ENCODE results near the gene SHISA6.

SHISA6 gene

DNA sequence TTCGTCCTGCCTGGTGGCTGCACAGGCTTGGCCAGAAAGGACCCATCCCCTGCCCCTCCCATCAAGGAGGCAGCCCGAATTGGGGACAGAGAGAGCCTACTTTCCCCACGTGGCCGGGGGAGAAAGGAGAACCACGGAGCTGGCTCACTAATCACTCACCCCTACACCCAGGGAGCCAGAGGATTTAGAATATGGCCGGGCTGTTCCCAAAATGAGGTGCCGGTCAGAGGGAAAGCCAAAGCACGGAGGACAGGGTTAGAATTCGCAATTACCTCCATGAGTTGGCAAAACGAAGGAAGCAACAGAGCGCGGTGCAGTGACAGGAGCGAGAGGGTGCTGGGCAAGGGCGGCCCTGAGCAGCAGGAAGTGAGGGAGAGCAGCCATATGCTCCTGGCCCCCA lies 33.1 kb downstream of the SHISA6 start:
- TF ChIP-seq RARB (CRISPR knock-in tag; IDR thresholded peaks at IDR 0.05) (no peak), ZNF70 (CRISPR knock-in tag; IDR thresholded peaks at IDR 0.05) (no peak), ARNTL (CRISPR knock-in tag; IDR thresholded peaks at IDR 0.05; ENCODE audit: borderline replicate concordance, low read depth) (no peak), CSDC2 (CRISPR knock-in tag; IDR thresholded peaks at IDR 0.05) (no peak)
- TF ChIP-seq, protein P1, sequence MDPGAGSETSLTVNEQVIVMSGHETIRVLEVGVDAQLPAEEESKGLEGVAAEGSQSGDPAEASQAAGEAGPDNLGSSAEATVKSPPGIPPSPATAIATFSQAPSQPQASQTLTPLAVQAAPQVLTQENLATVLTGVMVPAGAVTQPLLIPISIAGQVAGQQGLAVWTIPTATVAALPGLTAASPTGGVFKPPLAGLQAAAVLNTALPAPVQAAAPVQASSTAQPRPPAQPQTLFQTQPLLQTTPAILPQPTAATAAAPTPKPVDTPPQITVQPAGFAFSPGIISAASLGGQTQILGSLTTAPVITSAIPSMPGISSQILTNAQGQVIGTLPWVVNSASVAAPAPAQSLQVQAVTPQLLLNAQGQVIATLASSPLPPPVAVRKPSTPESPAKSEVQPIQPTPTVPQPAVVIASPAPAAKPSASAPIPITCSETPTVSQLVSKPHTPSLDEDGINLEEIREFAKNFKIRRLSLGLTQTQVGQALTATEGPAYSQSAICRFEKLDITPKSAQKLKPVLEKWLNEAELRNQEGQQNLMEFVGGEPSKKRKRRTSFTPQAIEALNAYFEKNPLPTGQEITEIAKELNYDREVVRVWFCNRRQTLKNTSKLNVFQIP (CRISPR knock-in tag; IDR thresholded peaks at IDR 0.05; ENCODE audit: borderline replicate concordance, low read depth) = no peak

DNA sequence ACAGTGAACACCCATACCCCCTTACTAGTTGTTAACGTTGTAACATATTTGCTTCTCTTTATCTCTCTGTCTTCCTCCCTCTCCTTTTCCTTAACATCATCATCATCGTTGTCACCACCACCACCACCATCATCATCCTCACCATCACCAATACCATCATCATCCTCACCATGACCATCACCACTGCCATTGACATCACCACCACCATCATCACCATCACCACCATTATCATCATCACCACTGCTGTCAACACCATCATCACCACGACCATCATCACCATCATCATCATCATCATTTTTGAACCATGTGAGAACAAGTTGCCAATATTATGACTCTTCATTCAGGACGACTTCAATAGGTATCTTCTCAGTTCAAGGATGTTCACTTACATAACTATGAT lies 35.5 kb downstream of the SHISA6 start:
- no peak for ATAC-seq
- TF ChIP-seq PPARA (CRISPR knock-in tag; IDR thresholded peaks at IDR 0.05; ENCODE audit: borderline replicate concordance) (no peak), OSR1 (CRISPR knock-in tag; IDR thresholded peaks at IDR 0.05) (no peak), TCF4 (CRISPR knock-in tag; IDR thresholded peaks at IDR 0.05; ENCODE audit: borderline replicate concordance) (no peak), ZNF70 (CRISPR knock-in tag; IDR thresholded peaks at IDR 0.05) (no peak), ZFP3 (CRISPR knock-in tag; IDR thresholded peaks at IDR 0.05) (no peak), SNAI2 (CRISPR knock-in tag; IDR thresholded peaks at IDR 0.05) (no peak)
- TF ChIP-seq, protein P2, sequence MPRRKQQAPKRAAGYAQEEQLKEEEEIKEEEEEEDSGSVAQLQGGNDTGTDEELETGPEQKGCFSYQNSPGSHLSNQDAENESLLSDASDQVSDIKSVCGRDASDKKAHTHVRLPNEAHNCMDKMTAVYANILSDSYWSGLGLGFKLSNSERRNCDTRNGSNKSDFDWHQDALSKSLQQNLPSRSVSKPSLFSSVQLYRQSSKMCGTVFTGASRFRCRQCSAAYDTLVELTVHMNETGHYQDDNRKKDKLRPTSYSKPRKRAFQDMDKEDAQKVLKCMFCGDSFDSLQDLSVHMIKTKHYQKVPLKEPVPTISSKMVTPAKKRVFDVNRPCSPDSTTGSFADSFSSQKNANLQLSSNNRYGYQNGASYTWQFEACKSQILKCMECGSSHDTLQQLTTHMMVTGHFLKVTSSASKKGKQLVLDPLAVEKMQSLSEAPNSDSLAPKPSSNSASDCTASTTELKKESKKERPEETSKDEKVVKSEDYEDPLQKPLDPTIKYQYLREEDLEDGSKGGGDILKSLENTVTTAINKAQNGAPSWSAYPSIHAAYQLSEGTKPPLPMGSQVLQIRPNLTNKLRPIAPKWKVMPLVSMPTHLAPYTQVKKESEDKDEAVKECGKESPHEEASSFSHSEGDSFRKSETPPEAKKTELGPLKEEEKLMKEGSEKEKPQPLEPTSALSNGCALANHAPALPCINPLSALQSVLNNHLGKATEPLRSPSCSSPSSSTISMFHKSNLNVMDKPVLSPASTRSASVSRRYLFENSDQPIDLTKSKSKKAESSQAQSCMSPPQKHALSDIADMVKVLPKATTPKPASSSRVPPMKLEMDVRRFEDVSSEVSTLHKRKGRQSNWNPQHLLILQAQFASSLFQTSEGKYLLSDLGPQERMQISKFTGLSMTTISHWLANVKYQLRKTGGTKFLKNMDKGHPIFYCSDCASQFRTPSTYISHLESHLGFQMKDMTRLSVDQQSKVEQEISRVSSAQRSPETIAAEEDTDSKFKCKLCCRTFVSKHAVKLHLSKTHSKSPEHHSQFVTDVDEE (CRISPR knock-in tag; IDR thresholded peaks at IDR 0.05) = no peak
- TF ChIP-seq, protein P3, sequence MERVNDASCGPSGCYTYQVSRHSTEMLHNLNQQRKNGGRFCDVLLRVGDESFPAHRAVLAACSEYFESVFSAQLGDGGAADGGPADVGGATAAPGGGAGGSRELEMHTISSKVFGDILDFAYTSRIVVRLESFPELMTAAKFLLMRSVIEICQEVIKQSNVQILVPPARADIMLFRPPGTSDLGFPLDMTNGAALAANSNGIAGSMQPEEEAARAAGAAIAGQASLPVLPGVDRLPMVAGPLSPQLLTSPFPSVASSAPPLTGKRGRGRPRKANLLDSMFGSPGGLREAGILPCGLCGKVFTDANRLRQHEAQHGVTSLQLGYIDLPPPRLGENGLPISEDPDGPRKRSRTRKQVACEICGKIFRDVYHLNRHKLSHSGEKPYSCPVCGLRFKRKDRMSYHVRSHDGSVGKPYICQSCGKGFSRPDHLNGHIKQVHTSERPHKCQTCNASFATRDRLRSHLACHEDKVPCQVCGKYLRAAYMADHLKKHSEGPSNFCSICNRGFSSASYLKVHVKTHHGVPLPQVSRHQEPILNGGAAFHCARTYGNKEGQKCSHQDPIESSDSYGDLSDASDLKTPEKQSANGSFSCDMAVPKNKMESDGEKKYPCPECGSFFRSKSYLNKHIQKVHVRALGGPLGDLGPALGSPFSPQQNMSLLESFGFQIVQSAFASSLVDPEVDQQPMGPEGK (CRISPR knock-in tag; IDR thresholded peaks at IDR 0.05; ENCODE audit: borderline replicate concordance) = no peak

More for the DNA sequence above, 33.1 kb downstream of the SHISA6 start:
- ATAC-seq = no peak

DNA sequence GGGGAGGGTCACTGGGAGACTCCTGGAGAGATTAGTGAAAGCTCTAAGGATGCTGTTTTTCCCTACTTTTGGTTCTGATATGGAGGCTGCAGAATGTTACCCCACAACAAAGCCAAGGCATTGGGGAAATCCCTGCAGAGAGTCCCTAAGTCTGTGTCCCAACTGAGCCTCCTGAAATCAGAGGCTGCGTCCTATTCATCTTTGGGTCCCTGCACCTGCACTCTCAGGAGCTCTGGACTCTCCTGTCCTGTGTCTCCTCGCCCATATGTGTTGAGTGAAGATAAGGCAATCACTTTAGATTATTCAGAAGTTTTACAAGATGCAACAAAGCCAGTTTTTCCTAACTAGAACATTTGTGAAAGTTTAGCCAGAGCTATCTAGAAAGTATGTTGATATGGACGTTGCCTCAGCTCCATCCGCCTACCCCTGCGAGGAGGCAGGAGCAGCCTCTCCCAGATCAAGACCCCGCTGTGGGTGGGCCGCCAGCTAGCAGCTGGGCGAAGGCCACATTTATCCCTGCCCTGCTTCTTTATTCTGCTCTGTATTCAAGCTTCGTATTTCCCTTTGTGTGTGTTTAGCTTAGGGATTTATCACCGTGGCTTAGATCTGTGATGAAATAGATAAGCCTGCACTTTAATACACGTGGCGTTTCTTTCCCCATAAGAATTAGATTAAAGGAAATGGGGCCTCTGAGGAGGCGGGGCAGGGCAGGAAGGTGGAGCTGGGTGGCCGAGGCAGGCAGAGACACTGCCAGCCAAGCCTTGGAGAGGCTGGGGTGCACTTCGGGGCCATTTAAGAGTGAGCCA lies 37.4 kb downstream of the SHISA6 start:
- no peak for ATAC-seq

More for the DNA sequence above, 37.4 kb downstream of the SHISA6 start:
- no peak for TF ChIP-seq CSDC2 (CRISPR knock-in tag; IDR thresholded peaks at IDR 0.05)
- TF ChIP-seq, protein P4, sequence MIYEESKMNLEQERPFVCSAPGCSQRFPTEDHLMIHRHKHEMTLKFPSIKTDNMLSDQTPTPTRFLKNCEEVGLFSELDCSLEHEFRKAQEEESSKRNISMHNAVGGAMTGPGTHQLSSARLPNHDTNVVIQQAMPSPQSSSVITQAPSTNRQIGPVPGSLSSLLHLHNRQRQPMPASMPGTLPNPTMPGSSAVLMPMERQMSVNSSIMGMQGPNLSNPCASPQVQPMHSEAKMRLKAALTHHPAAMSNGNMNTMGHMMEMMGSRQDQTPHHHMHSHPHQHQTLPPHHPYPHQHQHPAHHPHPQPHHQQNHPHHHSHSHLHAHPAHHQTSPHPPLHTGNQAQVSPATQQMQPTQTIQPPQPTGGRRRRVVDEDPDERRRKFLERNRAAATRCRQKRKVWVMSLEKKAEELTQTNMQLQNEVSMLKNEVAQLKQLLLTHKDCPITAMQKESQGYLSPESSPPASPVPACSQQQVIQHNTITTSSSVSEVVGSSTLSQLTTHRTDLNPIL (CRISPR knock-in tag; IDR thresholded peaks at IDR 0.05; ENCODE audit: low read depth) = no peak
- TF ChIP-seq, protein P3 (CRISPR knock-in tag; IDR thresholded peaks at IDR 0.05; ENCODE audit: borderline replicate concordance) = no peak
- TF ChIP-seq, protein P2 (CRISPR knock-in tag; IDR thresholded peaks at IDR 0.05) = no peak
- TF ChIP-seq ESRRG (CRISPR knock-in tag; IDR thresholded peaks at IDR 0.05) = no peak
- TF ChIP-seq ZNF8 (CRISPR knock-in tag; IDR thresholded peaks at IDR 0.05) = no peak

Measured in SK-N-SH treated with all-trans-retinoic acid at 6 μM for 48 hours (cell line).